ENCODE results near the gene OR52E6.

GRCh38 chr11:5791165-5791564 is 50.5 kb downstream of the OR52E6 start, which contains the start of gene OR52N1:
- TF ChIP-seq POLR2A (IDR thresholded peaks at IDR 0.05; ENCODE audit: low read depth, low read length) (no peak), POLR2AphosphoS5 (IDR thresholded peaks at IDR 0.05; ENCODE audit: low read depth, low read length) (no peak), TAF1 (IDR thresholded peaks at IDR 0.05; ENCODE audit: borderline replicate concordance, low read depth, low read length) (no peak)
